HG02973 (cell line): ENCODE results near the gene PTOV1.
"Not testable (repeated sequence)": the region's sequence is repeated elsewhere in the genome, so short reads cannot be mapped to it uniquely, and the experiment has no call there.

ENCODE experiments used
- ATAC-seq: cut with Tn5 transposase; IDR thresholded peaks from one replicate; pipeline ENCODE4 v1.9.1; 2021; ENCODE audit warnings: moderate library complexity; ENCODE audit not compliant: unreplicated experiment

The PTOV1 gene

GRCh38 chr19:49817964-49818648, 32.9 kb upstream of the PTOV1 start, which contains the start of gene MED25:
Gene MED25 (plus strand): TSS chr19:49818289. CDS start chr19:49818342, 53 bp downstream.
- ATAC-seq: peak; percentile 51

GRCh38 chr19:49818649-49819370, 32.1 kb upstream of the PTOV1 start:
- no peak for ATAC-seq

- not testable (repeated sequence) for ATAC-seq
Observed at GRCh38 chr19:49819452-49820115, 31.4 kb upstream of the PTOV1 start.

- no peak for ATAC-seq
Observed at GRCh38 chr19:49820125-49820524, 30.8 kb upstream of the PTOV1 start.

GRCh38 chr19:49823472-49823871, 27.5 kb upstream of the PTOV1 start:
- ATAC-seq: no peak

GRCh38 chr19:49824662-49825061, 26.3 kb upstream of the PTOV1 start:
- ATAC-seq: no peak

GRCh38 chr19:49827034-49827433, 23.9 kb upstream of the PTOV1 start:
- no peak for ATAC-seq

- no peak for ATAC-seq
Observed at GRCh38 chr19:49829200-49829599, 21.8 kb upstream of the PTOV1 start.

- no peak for ATAC-seq
Observed at GRCh38 chr19:49829721-49830120, 21.2 kb upstream of the PTOV1 start.

GRCh38 chr19:49830766-49831165, 20.2 kb upstream of the PTOV1 start:
- ATAC-seq: no peak

- no peak for ATAC-seq
Observed at GRCh38 chr19:49831592-49831991, 19.4 kb upstream of the PTOV1 start.

- ATAC-seq: no peak
Observed at GRCh38 chr19:49832556-49832955, 18.4 kb upstream of the PTOV1 start.

GRCh38 chr19:49833599-49833998, 17.4 kb upstream of the PTOV1 start:
- no peak for ATAC-seq

GRCh38 chr19:49835562-49835961, 15.4 kb upstream of the PTOV1 start:
- no peak for ATAC-seq

- no peak for ATAC-seq
Observed at GRCh38 chr19:49836176-49837008, 14.6 kb upstream of the PTOV1 start.

GRCh38 chr19:49837009-49837310, 14.0 kb upstream of the PTOV1 start:
- ATAC-seq: no peak

GRCh38 chr19:49837425-49837824, 13.5 kb upstream of the PTOV1 start:
- ATAC-seq: no peak

- no peak for ATAC-seq
Observed at GRCh38 chr19:49838885-49839588, 11.9 kb upstream of the PTOV1 start.

- no peak for ATAC-seq
Observed at GRCh38 chr19:49839713-49840112, 11.2 kb upstream of the PTOV1 start.

- no peak for ATAC-seq
Observed at GRCh38 chr19:49840321-49840720, 10.6 kb upstream of the PTOV1 start.
